Activated B cell treated with CpG ODN at 0.5 μM for 24 hours (primary cell): Measurements from ENCODE around the gene ORAI3. TPM values are rescaled to one million over a fixed set of nuclear protein-coding genes. Genes with fewer than 3 reads are reported as not detected.

Source experiments
- ATAC-seq: fragments of 200-7000 bp; cut with Tn5 transposase; one replicate; pipeline ENCODE4 v1.10.0; 2021; ENCODE audit warnings: low read depth, mild to moderate bottlenecking, moderate library complexity
- CTCF ChIA-PET: fragments of 350-600 bp; sonication (Branson Sonifier 250); formaldehyde crosslinking; loops from one replicate; lab custom pipeline; 2021; ENCODE audit warnings: antibody characterized with exemption; lab: Charles Lee
- POLR2A ChIA-PET: fragments of 350-600 bp; sonication (Branson Sonifier 250); formaldehyde crosslinking; loops from one replicate; lab custom pipeline; 2021; ENCODE audit warnings: antibody characterized with exemption; lab: Charles Lee
- DNase-seq: peaks from one replicate; pipeline ENCODE4 v3.0.0; 2022
- H3K27ac Mint-ChIP-seq: one replicate; pipeline ENCODE4 v1.8.0; 2020; ENCODE audit warnings: mixed read lengths
- H3K27me3 Mint-ChIP-seq: one replicate; pipeline ENCODE4 v1.8.0; 2021; ENCODE audit warnings: mixed read lengths
- H3K36me3 Mint-ChIP-seq: one replicate; pipeline ENCODE4 v1.8.0; 2021; ENCODE audit warnings: low read depth, mixed read lengths
- H3K4me1 Mint-ChIP-seq: one replicate; pipeline ENCODE4 v1.8.0; 2021; ENCODE audit warnings: mixed read lengths
- H3K4me3 Mint-ChIP-seq: one replicate; pipeline ENCODE4 v1.8.0; 2020; ENCODE audit warnings: mild to moderate bottlenecking, mixed read lengths
- H3K9me3 Mint-ChIP-seq: one replicate; pipeline ENCODE4 v1.8.0; 2020; ENCODE audit warnings: mixed read lengths
- CTCF ChIP-seq: fragments of 200-600 bp; IDR thresholded peaks from one replicate; pipeline ENCODE4 v1.8.0; 2022; ENCODE audit warnings: antibody characterized with exemption, mild to moderate bottlenecking
- intact Hi-C: fragments of 100-400 bp; cut with micrococcal nuclease; formaldehyde crosslinking; loops from one replicate; pipeline ENCODE4 v1.15.1; 2024
- total RNA-seq: library from RNA; stranded (reverse); gene quantifications from 2 replicates; pipeline ENCODE4 v1.2.3, GENCODE V29; 2022

ORAI3 gene
- total RNA-seq, 1 donor from 2014 or later, result 30.6 TPM

GRCh38 chr16:31000671-31001382 lies 52.0 kb downstream of the ORAI3 start:
- no peak for TF ChIP-seq CTCF
- no peak for ATAC-seq
- no peaks in the 10 kb centered on the region for H3K27me3 Mint-ChIP-seq
- POLR2A ChIA-PET, result interaction anchor here (0.7 kb wide), 2 partner anchors 12 to 29 kb away, joined by 3 to 5 read pairs; no protein-coding TSS in a partner anchor
- H3K36me3 Mint-ChIP-seq, result no peaks in the 10 kb centered on the region
- H3K4me1 Mint-ChIP-seq, result peaks cover 8% of the 10 kb centered on the region
- intact Hi-C loops, result no loop called here
- no peaks in the 10 kb centered on the region for H3K9me3 Mint-ChIP-seq
- CTCF ChIA-PET, result no interaction called here
- no peak for DNase-seq
- no peak overlapping the region for H3K4me3 Mint-ChIP-seq
- H3K27ac Mint-ChIP-seq, result no peak overlapping the region

- ATAC-seq, result no peak
- POLR2A ChIA-PET, result no interaction called here
Observed at GRCh38 chr16:31001507-31002249, 52.8 kb downstream of the ORAI3 start.

GRCh38 chr16:31002250-31002700 lies 53.4 kb downstream of the ORAI3 start:
- Mint-ChIP-seq H3K27me3 (peaks cover 4% of the 10 kb centered on the region), H3K9me3 (no peaks in the 10 kb centered on the region), H3K27ac (no peak overlapping the region), H3K36me3 (no peaks in the 10 kb centered on the region), H3K4me1 (no peaks in the 10 kb centered on the region), H3K4me3 (no peak overlapping the region)
- DNase-seq (no peak), ATAC-seq (no peak)
- intact Hi-C loops, result no loop called here
- POLR2A ChIA-PET, result no interaction called here
- TF ChIP-seq CTCF, result no peak
- CTCF ChIA-PET, result interaction anchor here (0.9 kb wide), 1 partner anchor 41 kb away, joined by 4 read pairs; no protein-coding TSS in a partner anchor

More at GRCh38 chr16:31001507-31002249, 52.8 kb downstream of the ORAI3 start:
- no peak for DNase-seq
- Mint-ChIP-seq H3K36me3 (no peaks in the 10 kb centered on the region), H3K4me3 (no peak overlapping the region), H3K27ac (no peak overlapping the region), H3K4me1 (peaks cover 4% of the 10 kb centered on the region), H3K27me3 (peaks cover 4% of the 10 kb centered on the region), H3K9me3 (no peaks in the 10 kb centered on the region)
- intact Hi-C loops, result no loop called here
- CTCF ChIA-PET, result interaction anchor here (0.9 kb wide), 1 partner anchor 40 kb away, joined by 4 read pairs; no protein-coding TSS in a partner anchor
- TF ChIP-seq CTCF, result no peak

GRCh38 chr16:31002862-31003341 lies 54.0 kb downstream of the ORAI3 start:
- DNase-seq (no peak), ATAC-seq (no peak)
- no peaks in the 10 kb centered on the region for H3K36me3 Mint-ChIP-seq
- intact Hi-C loops, result no loop called here
- peaks cover 4% of the 10 kb centered on the region for H3K27me3 Mint-ChIP-seq
- POLR2A ChIA-PET, result no interaction called here
- TF ChIP-seq CTCF, result no peak
- no peaks in the 10 kb centered on the region for H3K4me1 Mint-ChIP-seq
- H3K27ac Mint-ChIP-seq, result no peak overlapping the region
- H3K4me3 Mint-ChIP-seq, result no peak overlapping the region
- CTCF ChIA-PET, result interaction anchor here (0.9 kb wide), 1 partner anchor 41 kb away, joined by 4 read pairs; no protein-coding TSS in a partner anchor
- no peaks in the 10 kb centered on the region for H3K9me3 Mint-ChIP-seq

GRCh38 chr16:31003744-31004143 lies 54.9 kb downstream of the ORAI3 start:
- Mint-ChIP-seq H3K4me3 (no peak overlapping the region), H3K27ac (no peak overlapping the region), H3K36me3 (no peaks in the 10 kb centered on the region), H3K4me1 (no peaks in the 10 kb centered on the region), H3K27me3 (peaks cover 7% of the 10 kb centered on the region), H3K9me3 (no peaks in the 10 kb centered on the region)
- TF ChIP-seq CTCF, result no peak
- ChIA-PET CTCF (no interaction called here), POLR2A (no interaction called here)
- ATAC-seq (no peak), DNase-seq (no peak)
- intact Hi-C loops, result no loop called here
